GM08714 (cell line): ENCODE measurements around the gene MAML3.

Experiments used
- H3K4me3 ChIP-seq: fragments of 200-500 bp; sonication (Bioruptor generic); 2 replicates; pipeline ENCODE4 v1.5.1; 2014; ENCODE audit warnings: mild to moderate bottlenecking, low read length, inconsistent platforms
- ZNF274 ChIP-seq: IDR thresholded peaks from 2 replicates; pipeline ENCODE4 v1.6.1; 2012; ENCODE audit warnings: mild to moderate bottlenecking, low read depth, low read length

MAML3 gene

DNA sequence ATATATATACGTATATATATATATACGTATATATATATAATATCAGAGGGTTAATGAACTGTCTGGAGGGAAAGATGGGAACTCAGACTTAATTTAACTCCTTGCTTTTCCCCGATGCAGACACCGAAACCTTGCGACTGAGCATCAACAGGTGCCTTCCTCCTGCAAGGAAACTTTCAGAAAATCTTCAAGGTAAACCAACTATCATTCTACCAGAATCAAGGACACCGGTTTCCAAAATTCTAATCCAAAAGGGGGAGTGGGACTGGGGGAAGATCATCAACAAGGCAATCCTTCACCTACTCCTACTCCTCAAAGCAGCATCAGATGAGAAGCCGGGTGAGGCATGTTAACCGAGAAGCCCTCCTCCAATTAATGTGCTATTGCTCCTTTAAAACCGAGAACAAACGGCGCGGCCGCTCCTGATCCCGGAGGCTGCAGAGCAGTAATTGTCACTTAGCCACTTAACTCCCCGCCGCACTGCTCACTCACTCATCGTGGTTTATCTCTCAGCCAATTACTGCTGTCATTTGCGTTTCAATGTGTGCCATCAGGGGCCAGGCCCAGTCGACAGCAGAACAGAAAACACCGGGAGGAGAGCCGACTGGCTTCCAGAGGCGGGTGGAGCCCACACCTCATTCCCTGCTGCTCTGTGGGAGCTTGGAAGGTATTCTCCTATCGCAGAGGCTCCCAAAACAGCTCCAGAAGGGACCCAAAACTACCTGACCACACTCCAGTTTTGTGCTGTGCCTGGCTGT, 61.7 kb downstream of the MAML3 start:
- no peak for TF ChIP-seq ZNF274
- no peak overlapping the region for H3K4me3 ChIP-seq

DNA sequence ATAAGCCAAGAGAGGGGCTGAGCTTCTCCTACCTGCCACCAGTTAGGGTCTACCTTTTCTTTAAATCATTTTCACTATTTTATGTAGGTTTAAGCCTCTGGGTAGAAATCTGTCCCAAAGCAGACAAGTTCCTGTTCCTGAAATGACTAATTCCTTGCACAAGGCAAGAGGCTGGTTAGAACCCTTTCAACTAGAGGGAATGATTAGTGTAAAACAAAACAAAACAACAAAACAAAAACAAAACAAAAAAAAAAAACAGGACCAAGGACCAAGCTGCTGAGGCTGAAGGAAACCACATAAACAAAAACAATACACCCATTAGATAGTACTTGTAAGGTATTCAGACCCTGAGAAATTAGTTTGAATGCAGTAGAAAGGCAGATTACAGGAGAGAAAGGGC, 62.7 kb downstream of the MAML3 start:
- H3K4me3 ChIP-seq: no peak overlapping the region
- TF ChIP-seq ZNF274: no peak

- H3K4me3 ChIP-seq: no peak overlapping the region
- TF ChIP-seq ZNF274: no peak
These were observed 63.7 kb downstream of the MAML3 start for GRCh38 chr4:140090215-140090731.

GRCh38 chr4:140089216-140089615, 64.8 kb downstream of the MAML3 start:
- H3K4me3 ChIP-seq: no peak overlapping the region
- TF ChIP-seq ZNF274: no peak

DNA sequence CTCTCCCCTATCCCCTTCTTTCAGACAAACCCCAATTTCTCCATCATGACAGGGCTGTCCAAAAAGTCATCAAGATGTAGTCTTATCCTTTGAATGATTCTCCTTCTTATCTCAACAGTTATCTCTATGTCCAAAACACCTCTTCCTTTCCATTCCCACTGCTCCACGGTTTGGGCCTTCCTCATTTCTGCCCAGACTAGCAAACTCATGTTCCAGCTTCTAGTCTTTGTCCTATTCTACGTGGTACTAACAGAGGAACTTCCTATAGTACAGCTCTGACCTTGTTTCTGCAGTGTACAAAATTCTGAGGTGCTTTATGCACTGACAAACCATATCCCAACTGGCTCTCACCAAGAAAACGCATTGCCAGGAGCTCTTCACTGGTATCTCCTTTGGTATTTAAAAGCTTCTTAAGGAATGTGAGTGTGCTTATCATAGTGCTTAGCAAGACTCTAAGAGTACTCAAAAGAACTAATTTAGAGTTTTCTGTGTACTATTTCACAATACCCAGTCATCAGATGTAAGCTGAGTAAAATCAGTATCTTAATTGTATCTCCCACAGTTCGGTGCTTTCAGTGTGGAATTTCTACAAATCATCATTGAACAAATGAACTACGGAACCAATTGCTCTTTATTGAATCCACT, 65.5 kb downstream of the MAML3 start:
- no peak for TF ChIP-seq ZNF274
- H3K4me3 ChIP-seq: no peak overlapping the region

DNA sequence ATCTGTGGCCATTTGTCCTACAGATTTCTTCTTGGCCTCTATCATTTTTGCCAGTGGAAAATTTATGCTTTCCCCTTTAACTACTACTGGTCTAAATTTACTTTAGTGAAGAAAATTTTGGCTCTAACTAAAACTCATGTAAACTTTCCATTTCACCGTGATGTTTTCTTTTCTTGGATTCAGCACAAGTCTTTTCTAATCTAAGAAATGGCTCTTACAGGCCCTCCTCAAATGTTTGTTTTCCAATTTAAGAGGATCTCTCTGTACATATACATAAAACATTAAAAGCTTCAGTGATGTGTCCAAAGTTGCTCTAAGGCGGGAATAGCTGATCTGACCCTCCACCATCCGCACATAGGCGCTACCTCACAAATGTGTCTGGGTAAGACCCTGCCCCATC, 68.1 kb downstream of the MAML3 start:
- TF ChIP-seq ZNF274: no peak
- no peak overlapping the region for H3K4me3 ChIP-seq

GRCh38 chr4:140085062-140085622, 68.8 kb downstream of the MAML3 start:
- no peak for TF ChIP-seq ZNF274
- H3K4me3 ChIP-seq: no peak overlapping the region

DNA sequence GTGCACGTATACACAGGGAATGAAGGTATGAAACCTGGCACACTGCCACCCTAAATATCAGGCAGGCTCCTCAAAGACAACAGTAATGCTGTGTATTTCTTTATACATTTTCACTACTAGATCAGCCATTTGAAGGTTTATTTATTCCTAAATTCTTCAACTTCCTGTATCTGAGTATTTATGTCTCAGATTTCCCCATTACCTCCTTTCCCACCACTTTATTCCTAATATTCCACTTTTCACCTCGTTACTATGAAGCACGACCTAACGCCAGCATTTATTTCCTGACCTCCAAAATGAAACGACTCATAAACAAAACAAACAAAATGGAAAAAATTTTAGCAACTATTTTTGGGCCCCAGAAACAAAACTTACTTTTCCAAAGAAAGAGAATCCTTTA, 69.6 kb downstream of the MAML3 start:
- no peak overlapping the region for H3K4me3 ChIP-seq
- TF ChIP-seq ZNF274: no peak

DNA sequence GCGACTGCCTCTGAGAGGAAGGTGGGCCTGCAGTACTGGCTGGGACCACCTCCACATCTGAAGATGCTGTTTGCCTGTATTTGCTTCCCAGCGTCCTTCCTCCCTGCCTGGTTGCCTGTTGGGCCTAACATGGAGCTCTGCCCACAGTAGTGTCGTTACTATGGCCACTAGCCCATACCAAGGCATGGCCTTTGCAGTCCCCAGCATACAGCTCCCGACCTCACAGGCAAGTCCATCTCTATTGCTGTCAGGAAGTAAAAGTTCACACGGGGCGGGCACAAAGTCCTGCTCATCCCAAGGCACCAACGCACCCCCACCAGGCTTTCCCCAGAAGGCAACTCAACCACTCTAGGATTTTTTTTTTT, 71.6 kb downstream of the MAML3 start:
- no peak for TF ChIP-seq ZNF274
- H3K4me3 ChIP-seq: no peak overlapping the region

DNA sequence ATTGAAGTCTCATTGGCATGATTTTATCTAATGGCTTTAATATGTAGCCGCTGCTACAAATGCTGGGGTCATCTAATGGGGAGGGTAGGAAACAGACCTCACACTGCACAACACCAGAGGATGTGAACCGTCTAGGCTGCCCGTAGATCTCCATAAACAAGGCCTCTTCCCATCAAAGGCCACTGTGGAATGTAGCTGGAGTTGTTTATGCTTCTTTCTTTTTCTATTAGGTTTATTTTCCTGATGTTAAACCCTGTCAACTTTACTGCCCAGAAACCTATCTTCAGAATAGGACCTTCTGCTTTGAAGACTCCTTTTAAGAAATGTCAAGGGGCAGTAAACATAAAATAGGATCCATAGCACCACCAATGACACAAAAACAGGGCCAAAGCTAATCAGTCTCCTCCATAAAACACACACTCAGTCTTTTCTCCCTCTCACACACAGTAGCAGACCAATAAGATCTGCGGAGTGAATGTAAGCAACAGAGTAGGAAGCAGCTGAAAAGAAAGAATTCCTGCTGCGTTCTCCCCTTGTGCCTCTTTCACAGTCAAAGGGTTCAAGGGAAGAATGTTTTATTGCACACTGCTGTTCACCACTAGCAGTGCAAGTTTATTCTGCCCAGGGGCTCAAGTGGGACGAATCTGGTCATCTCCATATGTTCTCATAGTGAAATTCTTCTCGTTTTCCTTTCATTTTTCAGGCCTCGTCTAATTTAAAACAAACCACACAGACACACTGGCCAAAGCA, 72.2 kb downstream of the MAML3 start:
- no peak for TF ChIP-seq ZNF274
- no peak overlapping the region for H3K4me3 ChIP-seq

DNA sequence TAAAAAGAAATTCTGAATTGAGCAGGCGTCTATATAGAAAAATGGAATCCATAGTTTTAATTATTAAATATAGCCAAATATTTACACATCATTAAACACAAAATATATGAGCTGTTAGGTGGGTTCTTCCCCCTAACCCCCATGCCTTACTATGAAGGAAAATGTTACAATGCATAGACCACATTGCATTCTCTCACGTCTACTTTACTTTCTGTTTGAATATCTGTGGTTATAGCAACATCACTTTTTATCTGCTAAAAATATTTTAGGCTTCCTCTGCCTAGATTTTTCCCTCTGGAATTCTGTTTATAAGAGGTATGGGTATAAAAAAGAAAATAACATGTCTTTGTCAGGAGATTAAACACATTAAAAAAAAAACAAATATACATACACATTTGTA, 73.1 kb downstream of the MAML3 start:
- TF ChIP-seq ZNF274: no peak
- no peak overlapping the region for H3K4me3 ChIP-seq

DNA sequence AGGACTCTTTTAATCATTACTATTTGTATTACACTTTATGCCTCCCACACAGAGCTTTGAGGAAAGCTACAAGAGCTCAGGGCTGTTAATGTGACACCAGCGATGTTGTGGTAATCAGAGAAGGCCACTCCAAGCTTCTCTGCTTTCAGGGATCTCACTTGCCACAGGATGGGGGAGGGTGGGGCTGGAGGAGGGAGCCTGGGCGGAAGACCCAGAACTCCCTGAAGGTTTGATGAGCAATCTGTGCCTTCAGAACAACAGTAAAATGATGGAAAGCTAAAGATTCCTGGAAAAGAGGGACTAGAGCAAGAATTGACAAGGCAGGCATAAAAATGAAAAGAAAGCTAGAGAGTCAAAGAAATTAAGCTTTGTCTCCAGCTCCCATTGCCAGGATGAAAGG, 75.6 kb downstream of the MAML3 start:
- H3K4me3 ChIP-seq: no peak overlapping the region
- no peak for TF ChIP-seq ZNF274

- H3K4me3 ChIP-seq: no peak overlapping the region
- TF ChIP-seq ZNF274: no peak
These were observed 77.7 kb downstream of the MAML3 start for GRCh38 chr4:140076307-140076706.

GRCh38 chr4:140071806-140072205, 82.2 kb downstream of the MAML3 start:
- no peak overlapping the region; the same call in 1 of the 2 replicates for H3K4me3 ChIP-seq
- no peak for TF ChIP-seq ZNF274

GRCh38 chr4:140070973-140071372, 83.0 kb downstream of the MAML3 start:
- H3K4me3 ChIP-seq: no peak overlapping the region
- TF ChIP-seq ZNF274: no peak

GRCh38 chr4:140070366-140070765, 83.6 kb downstream of the MAML3 start:
- H3K4me3 ChIP-seq: no peak overlapping the region
- TF ChIP-seq ZNF274: no peak
